Uterus (tissue), 4 donors: ENCODE results near the gene TAF10. TPM values are rescaled to one million over a fixed set of nuclear protein-coding genes. Genes with fewer than 3 reads are reported as not detected.
A peak's percentile ranks its signal among the peaks of the same experiment; 100 is the strongest.

Experiments used
- DNase-seq, 2 donors: peaks; one replicate each; pipeline ENCODE4 v3.0.0-alpha.2; 2019 to 2020
- H3K27ac ChIP-seq, 2 donors: fragments of 200-600 bp; sonication (generic); 1 replicate in 1 of 2; 2 replicates in 1 of 2; pipeline ENCODE4 v1.5.1; 2016 to 2018
- H3K27me3 ChIP-seq, 2 donors: fragments of 200-600 bp; sonication (generic); one replicate each; pipeline ENCODE4 v1.5.1; 2018 to 2019; ENCODE audit warnings: control low read depth in 1 of 2
- H3K36me3 ChIP-seq, 2 donors: fragments of 200-600 bp; sonication (generic); one replicate each; pipeline ENCODE4 v1.5.1; 2019; ENCODE audit warnings: control low read depth in 1 of 2
- H3K4me1 ChIP-seq, 2 donors: fragments of 200-600 bp; sonication (generic); one replicate each; pipeline ENCODE4 v1.5.1; 2018 to 2019; ENCODE audit warnings: control low read depth in 1 of 2
- H3K4me3 ChIP-seq, 2 donors: fragments of 200-600 bp; sonication (generic); 1 replicate in 1 of 2; 2 replicates in 1 of 2; pipeline ENCODE4 v1.5.1; 2018 to 2019; ENCODE audit warnings: mild to moderate bottlenecking in 1 of 2
- H3K9me3 ChIP-seq, 2 donors: fragments of 200-600 bp; sonication (generic); one replicate each; pipeline ENCODE4 v1.5.1; 2019; ENCODE audit warnings: control low read depth in 1 of 2
- CTCF ChIP-seq, 4 experiments: fragments of 200-600 bp in 2 of 4; fragments of 450-650 bp in 2 of 4; sonication (generic) in 2 of 4; IDR thresholded peaks; one replicate each; pipeline ENCODE4 v1.5.1; 2016 to 2019; ENCODE audit warnings: antibody characterized with exemption in 4 of 4, mild to moderate bottlenecking in 2 of 4, moderate library complexity in 1 of 4
- POLR2A ChIP-seq, 2 donors: fragments of 450-650 bp; IDR thresholded peaks; one replicate each; pipeline ENCODE4 v1.6.1; 2016; ENCODE audit warnings: antibody characterized with exemption in 2 of 2, mild to moderate bottlenecking in 1 of 2, moderate library complexity in 1 of 2
- intact Hi-C: fragments of 100-400 bp; cut with DNase I; formaldehyde crosslinking; loops from one replicate; pipeline ENCODE4 v1.15.1; 2023; ENCODE audit warnings: low total_unique reads
- total RNA-seq, 4 donors: library from RNA; depleted of rRNA in 3 of 4; stranded (reverse); fragments of >200 nt in 3 of 4; gene quantifications; one replicate each; pipeline versions ENCODE4 v1.1.0 to v1.2.4, GENCODE V29; 2014 to 2023
- donor health status: DM: yes; HTN: yes; CAD: no.

The TAF10 gene
- total RNA-seq, 4 donors from 2014 or later, result 11.5 to 137 (median 67.1) TPM

- intact Hi-C loops, result no loop called here
- H3K4me3 ChIP-seq, result no peak overlapping the region
- no peaks in the 10 kb centered on the region for H3K9me3 ChIP-seq
- H3K27me3 ChIP-seq, result no peaks in the 10 kb centered on the region
- no peaks in the 10 kb centered on the region for H3K36me3 ChIP-seq
- no peak overlapping the region for H3K27ac ChIP-seq
- peaks cover 25% of the 10 kb centered on the region in 2 donors for H3K4me1 ChIP-seq
- DNase-seq, result no peak
- TF ChIP-seq CTCF (IDR thresholded peaks at IDR 0.05), result no peak
- TF ChIP-seq POLR2A (IDR thresholded peaks at IDR 0.05), result no peak
These were observed 30.9 kb upstream of the TAF10 start for GRCh38 chr11:6642957-6643356.

DNA sequence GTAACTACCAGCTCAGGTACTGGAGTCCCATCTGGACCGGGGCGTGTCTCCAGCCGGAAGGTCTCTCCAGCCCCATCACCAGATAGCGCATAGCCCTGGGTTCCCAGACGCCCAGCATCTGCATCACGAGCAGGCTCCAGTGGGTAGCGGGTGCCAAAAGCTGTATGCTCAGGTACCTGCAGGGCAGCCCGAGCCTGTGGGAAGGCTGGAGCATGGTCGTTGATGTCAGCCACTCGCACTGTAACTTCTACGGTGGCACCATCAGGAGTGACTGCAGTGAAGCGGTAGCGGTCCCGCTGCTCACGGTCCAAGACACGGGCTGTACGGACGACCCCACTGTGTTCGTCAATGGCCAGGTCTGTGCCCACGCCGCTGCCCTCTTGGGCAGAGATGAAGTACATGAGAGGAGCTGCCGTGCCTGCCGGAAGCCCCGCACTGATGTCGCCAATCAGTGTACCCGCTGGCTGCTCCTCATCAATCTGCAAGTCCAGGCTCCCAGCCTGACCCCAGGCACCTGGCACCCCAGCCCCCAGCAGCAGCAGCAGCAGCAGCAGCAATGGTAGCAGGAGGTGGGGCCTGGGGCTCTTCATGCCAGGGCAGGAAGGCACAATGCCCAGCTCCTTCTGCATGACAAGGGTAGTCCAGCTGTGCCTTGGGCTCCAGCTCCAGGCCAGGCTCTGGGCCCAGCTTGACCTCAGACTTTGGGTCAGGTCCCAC is 29.1 kb upstream of the TAF10 start:
- H3K9me3 ChIP-seq, result no peaks in the 10 kb centered on the region
- H3K27ac ChIP-seq, result no peak overlapping the region
- no peaks in the 10 kb centered on the region for H3K27me3 ChIP-seq
- no peak for TF ChIP-seq CTCF (IDR thresholded peaks at IDR 0.05)
- no peak for TF ChIP-seq POLR2A (IDR thresholded peaks at IDR 0.05)
- intact Hi-C loops, result no loop called here
- DNase-seq, result peak in 1 of 2 donors; percentile 16
- peaks cover 21 to 22% of the 10 kb centered on the region in 2 donors for H3K4me1 ChIP-seq
- H3K4me3 ChIP-seq, result no peak overlapping the region
- no peaks in the 10 kb centered on the region for H3K36me3 ChIP-seq

DNA sequence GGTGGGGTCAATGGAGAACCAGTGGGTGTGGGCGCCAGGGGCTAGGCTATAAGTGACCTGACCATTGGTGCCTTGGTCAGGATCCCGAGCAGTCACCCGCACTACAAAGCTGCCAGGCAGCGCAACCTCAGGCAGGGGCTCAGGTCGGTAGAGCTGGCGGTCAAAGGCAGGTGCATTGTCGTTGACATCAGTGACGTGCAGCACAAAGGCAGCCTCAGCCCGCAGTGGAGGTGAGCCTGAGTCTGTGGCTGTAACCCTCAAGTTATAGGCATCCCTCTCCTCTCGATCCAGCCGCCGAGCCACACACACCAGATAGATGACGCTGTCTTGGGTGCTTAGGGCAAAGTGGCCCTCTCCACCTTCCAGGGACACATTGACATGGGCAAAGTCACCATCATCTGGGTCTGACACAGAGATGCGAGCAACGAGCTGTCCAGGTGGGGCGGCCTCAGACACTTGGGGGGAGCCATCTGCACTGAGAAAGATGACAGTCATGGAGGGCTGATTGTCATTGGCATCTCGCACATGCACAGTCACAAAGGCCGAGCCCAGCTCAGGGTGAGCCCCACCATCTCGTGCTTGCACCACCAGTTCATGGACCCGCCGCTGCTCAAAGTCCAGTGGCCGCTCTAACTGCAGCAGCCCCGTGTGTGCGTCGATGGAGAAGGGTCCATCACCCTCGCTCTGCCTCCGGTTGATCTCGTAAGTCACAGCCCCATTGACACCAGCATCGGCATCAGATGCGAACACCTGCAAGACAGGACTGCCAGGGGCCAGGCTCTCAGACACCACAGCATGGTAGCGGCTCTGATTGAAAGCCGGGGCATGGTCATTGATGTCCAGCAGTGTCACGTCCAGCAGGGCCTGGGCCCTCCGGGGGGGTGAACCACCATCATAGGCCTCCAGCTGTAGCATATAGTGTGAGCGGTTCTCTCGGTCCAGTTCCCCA is 28.3 kb upstream of the TAF10 start:
- intact Hi-C loops, result no loop called here
- no peak for TF ChIP-seq POLR2A (IDR thresholded peaks at IDR 0.05)
- no peak for TF ChIP-seq CTCF (IDR thresholded peaks at IDR 0.05)
- Histone ChIP-seq H3K27me3 (no peaks in the 10 kb centered on the region), H3K9me3 (no peaks in the 10 kb centered on the region), H3K27ac (peak overlapping the region in 1 of 2 donors; percentile 55), H3K4me1 (peaks cover 18% of the 10 kb centered on the region in 2 donors), H3K4me3 (no peak overlapping the region), H3K36me3 (no peaks in the 10 kb centered on the region)
- DNase-seq, result no peak

DNA sequence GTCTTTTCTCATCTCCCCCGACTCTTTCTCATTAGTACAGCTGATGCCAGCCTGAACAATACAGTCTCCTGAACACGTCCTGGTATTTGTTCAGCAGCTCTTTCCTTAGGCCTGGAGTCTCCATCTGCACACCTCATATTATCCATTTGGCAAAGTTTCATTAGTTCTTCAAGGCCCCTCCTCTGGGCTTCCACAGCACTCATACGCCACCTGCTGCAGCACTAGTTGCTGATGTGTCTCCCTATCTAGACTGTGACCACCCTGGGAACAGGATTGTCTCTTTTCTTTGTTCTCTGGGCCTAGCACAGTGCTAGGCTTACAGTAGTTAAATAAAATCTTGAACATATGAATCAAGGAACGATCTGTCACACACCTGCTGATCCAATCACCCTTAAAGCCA is 26.4 kb upstream of the TAF10 start:
- peak overlapping the region; percentile 55 to 73 for H3K27ac ChIP-seq

More for the DNA sequence above, 26.4 kb upstream of the TAF10 start:
- H3K4me1 ChIP-seq, result peaks cover 18% of the 10 kb centered on the region in 2 donors
- no peaks in the 10 kb centered on the region for H3K27me3 ChIP-seq
- no peak overlapping the region for H3K4me3 ChIP-seq
- intact Hi-C loops, result no loop called here
- DNase-seq, result no peak
- no peak for TF ChIP-seq POLR2A (IDR thresholded peaks at IDR 0.05)
- TF ChIP-seq CTCF (IDR thresholded peaks at IDR 0.05), result no peak
- no peaks in the 10 kb centered on the region for H3K9me3 ChIP-seq
- no peaks in the 10 kb centered on the region for H3K36me3 ChIP-seq
